Measurements from ENCODE around the gene THSD7B. TPM values are rescaled to one million over a fixed set of nuclear protein-coding genes. Genes with fewer than 3 reads are reported as not detected.

The THSD7B gene
- total RNA-seq, 4 donors from 2014 or later: 0.12 to 1.1 (median 0.39) TPM

DNA sequence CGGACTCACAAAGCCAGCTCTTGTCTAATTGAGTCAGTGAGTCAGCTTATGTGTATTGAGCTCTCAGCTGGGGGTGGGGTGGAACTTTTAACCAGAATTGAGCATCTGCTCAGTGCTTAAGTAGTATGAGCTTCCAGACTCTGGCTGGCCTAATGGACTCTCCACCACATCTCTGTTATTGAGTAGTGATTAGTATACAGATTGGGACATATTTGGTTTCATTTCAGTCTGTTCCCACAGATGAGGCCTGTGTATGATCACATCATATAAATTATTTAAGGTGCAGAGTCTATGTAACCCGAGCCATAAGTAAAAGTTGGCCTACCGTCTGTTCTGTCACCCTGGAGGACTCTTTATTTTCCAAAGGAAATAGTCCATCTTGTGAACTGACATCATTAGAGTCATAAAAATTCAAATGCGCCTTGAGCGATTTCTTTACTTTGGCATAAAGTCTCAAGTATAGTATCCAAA lies 152.1 kb downstream of the THSD7B start:
- no peak overlapping the region for H3K4me3 ChIP-seq
- H3K4me1 ChIP-seq: no peaks in the 10 kb centered on the region
- WGBS, 2 donors (ENCODE audit: low coverage in 1 of 2): 77 to 87% methylated on average over 2 to 4 of the region's 5 CpGs
- no peaks in the 10 kb centered on the region for H3K36me3 ChIP-seq
- TF ChIP-seq POLR2A (IDR thresholded peaks at IDR 0.05) (no peak), EP300 (IDR thresholded peaks at IDR 0.05) (no peak), POLR2AphosphoS5 (IDR thresholded peaks at IDR 0.05) (no peak)
- TF ChIP-seq, protein P1, sequence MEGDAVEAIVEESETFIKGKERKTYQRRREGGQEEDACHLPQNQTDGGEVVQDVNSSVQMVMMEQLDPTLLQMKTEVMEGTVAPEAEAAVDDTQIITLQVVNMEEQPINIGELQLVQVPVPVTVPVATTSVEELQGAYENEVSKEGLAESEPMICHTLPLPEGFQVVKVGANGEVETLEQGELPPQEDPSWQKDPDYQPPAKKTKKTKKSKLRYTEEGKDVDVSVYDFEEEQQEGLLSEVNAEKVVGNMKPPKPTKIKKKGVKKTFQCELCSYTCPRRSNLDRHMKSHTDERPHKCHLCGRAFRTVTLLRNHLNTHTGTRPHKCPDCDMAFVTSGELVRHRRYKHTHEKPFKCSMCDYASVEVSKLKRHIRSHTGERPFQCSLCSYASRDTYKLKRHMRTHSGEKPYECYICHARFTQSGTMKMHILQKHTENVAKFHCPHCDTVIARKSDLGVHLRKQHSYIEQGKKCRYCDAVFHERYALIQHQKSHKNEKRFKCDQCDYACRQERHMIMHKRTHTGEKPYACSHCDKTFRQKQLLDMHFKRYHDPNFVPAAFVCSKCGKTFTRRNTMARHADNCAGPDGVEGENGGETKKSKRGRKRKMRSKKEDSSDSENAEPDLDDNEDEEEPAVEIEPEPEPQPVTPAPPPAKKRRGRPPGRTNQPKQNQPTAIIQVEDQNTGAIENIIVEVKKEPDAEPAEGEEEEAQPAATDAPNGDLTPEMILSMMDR (IDR thresholded peaks at IDR 0.05): no peak
- no peak overlapping the region for H3K27ac ChIP-seq
- no peaks in the 10 kb centered on the region for H3K9me3 ChIP-seq
- no peaks in the 10 kb centered on the region for H3K27me3 ChIP-seq
- no peak for ATAC-seq

DNA sequence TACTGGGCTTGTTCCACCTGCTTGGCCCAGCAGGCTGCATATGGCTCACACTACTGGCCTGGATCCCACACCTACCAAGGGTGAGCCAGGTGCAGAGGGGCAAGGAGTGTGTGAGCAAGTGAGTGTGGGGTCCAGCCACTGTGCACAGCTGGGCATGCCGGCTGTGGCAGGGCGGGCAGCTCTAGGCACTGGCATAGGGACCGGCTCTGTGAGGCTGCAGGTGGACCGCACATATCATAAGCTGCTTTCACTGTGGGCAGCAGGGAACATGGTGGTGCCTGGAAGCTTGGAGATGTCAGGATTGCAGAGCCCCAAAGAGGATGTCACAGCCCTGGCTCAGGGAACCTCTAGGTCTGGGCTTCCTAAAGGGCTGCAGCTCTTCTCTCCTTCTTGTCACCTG lies 154.3 kb downstream of the THSD7B start:
- no peak for ATAC-seq
- Histone ChIP-seq H3K27ac (no peak overlapping the region), H3K27me3 (no peaks in the 10 kb centered on the region)

GRCh38 chr2:136920652-136921333 lies 155.4 kb downstream of the THSD7B start:
- 80% methylated on average over 1 of the region's 9 CpGs; no CpG with 5 or more reads in 1 of the 2 donors for WGBS, 2 donors (ENCODE audit: low coverage in 1 of 2)
- no peak for ATAC-seq
- no peak overlapping the region for H3K27ac ChIP-seq
- no peaks in the 10 kb centered on the region for H3K4me1 ChIP-seq
- no peak for TF ChIP-seq EP300 (IDR thresholded peaks at IDR 0.05)
- H3K4me3 ChIP-seq: no peak overlapping the region
- no peaks in the 10 kb centered on the region for H3K27me3 ChIP-seq
- H3K36me3 ChIP-seq: no peaks in the 10 kb centered on the region
- no peaks in the 10 kb centered on the region for H3K9me3 ChIP-seq

More for the DNA sequence above, 154.3 kb downstream of the THSD7B start:
- whole genome bisulfite sequencing, 2 donors (ENCODE audit: low coverage in 1 of 2): no CpG with 5 or more reads among the region's 4 CpGs
- Histone ChIP-seq H3K9me3 (no peaks in the 10 kb centered on the region), H3K4me3 (no peak overlapping the region), H3K4me1 (no peaks in the 10 kb centered on the region), H3K36me3 (no peaks in the 10 kb centered on the region)
- TF ChIP-seq POLR2A (IDR thresholded peaks at IDR 0.05): no peak
- TF ChIP-seq EP300 (IDR thresholded peaks at IDR 0.05): no peak
- TF ChIP-seq, protein P1 (IDR thresholded peaks at IDR 0.05): no peak
- no peak for TF ChIP-seq POLR2AphosphoS5 (IDR thresholded peaks at IDR 0.05)

GRCh38 chr2:136927156-136927555 lies 161.8 kb downstream of the THSD7B start:
- ATAC-seq: no peak
- WGBS, 2 donors (ENCODE audit: low coverage in 1 of 2): 0 to 61% methylated on average over 1 to 3 of the region's 3 CpGs
- H3K27me3 ChIP-seq: no peaks in the 10 kb centered on the region
- H3K27ac ChIP-seq: no peak overlapping the region
- H3K36me3 ChIP-seq: no peaks in the 10 kb centered on the region
- H3K4me1 ChIP-seq: no peaks in the 10 kb centered on the region
- TF ChIP-seq EP300 (IDR thresholded peaks at IDR 0.05) (no peak), POLR2A (IDR thresholded peaks at IDR 0.05) (no peak), POLR2AphosphoS5 (IDR thresholded peaks at IDR 0.05) (no peak)
- TF ChIP-seq, protein P1 (IDR thresholded peaks at IDR 0.05): no peak
- no peak overlapping the region for H3K4me3 ChIP-seq
- no peaks in the 10 kb centered on the region for H3K9me3 ChIP-seq

- no peaks in the 10 kb centered on the region for H3K9me3 ChIP-seq
- H3K4me1 ChIP-seq: no peaks in the 10 kb centered on the region
- no peak overlapping the region for H3K4me3 ChIP-seq
- H3K36me3 ChIP-seq: no peaks in the 10 kb centered on the region
- H3K27me3 ChIP-seq: no peaks in the 10 kb centered on the region
- ATAC-seq: no peak
- H3K27ac ChIP-seq: no peak overlapping the region
- 58 to 61% methylated on average over 2 of the region's 2 CpGs for WGBS, 2 donors (ENCODE audit: low coverage in 1 of 2)
- TF ChIP-seq POLR2A (IDR thresholded peaks at IDR 0.05) (no peak), EP300 (IDR thresholded peaks at IDR 0.05) (no peak), POLR2AphosphoS5 (IDR thresholded peaks at IDR 0.05) (no peak)
- TF ChIP-seq, protein P1 (IDR thresholded peaks at IDR 0.05): no peak
These were observed 164.2 kb downstream of the THSD7B start for GRCh38 chr2:136929531-136929930.
